IMR-90 (cell line): ENCODE results near the gene SHC4. TPM values are rescaled to one million over a fixed set of nuclear protein-coding genes. Genes with fewer than 3 reads are reported as not detected.
A peak's percentile ranks its signal among the peaks of the same experiment; 100 is the strongest.

Source experiments
- ATAC-seq: fragments of 200-7000 bp; cut with Tn5 transposase; 2 replicates; pipeline ENCODE4 v1.9.1; 2020; ENCODE audit warnings: low read depth, mild to moderate bottlenecking, moderate library complexity
- BruUV-seq: library from RNA; stranded (reverse); fragments of 400-500 nt; replicated peaks from 2 replicates; lab custom pipeline; 2021; lab: Mats Ljungman, UMichigan
- CTCF ChIA-PET: fragments of 300-600 bp; formaldehyde crosslinking; extraction: SDS; loops from one replicate; lab custom pipeline; 2021; ENCODE audit warnings: antibody characterized with exemption; lab: Yijun Ruan, JAX
- POLR2A ChIA-PET: fragments of 300-600 bp; sonication (Branson Sonifier 250); formaldehyde crosslinking; loops from one replicate; lab custom pipeline; 2022; ENCODE audit warnings: antibody characterized with exemption; ENCODE audit not compliant: unreplicated experiment; lab: Charles Lee
- DNase-seq: peaks from one replicate; pipeline ENCODE4 v3.0.0; 2013
- H2AFZ ChIP-seq: replicated peaks from 2 replicates; pipeline ENCODE3; 2013; ENCODE audit warnings: low read length, mild to moderate bottlenecking; ENCODE audit not compliant: poor library complexity
- H2AK5ac ChIP-seq: 2 replicates; pipeline ENCODE4 v1.6.1; 2013; ENCODE audit warnings: low read depth, low read length, inconsistent platforms
- H2AK9ac ChIP-seq: replicated peaks from 2 replicates; pipeline ENCODE3; 2013; ENCODE audit warnings: mild to moderate bottlenecking, low read depth, low read length, moderate library complexity; ENCODE audit not compliant: poor library complexity
- H2BK120ac ChIP-seq: 2 replicates; pipeline ENCODE4 v1.6.1; 2013; ENCODE audit warnings: low read depth, low read length, inconsistent platforms
- H2BK15ac ChIP-seq: 3 replicates; pipeline ENCODE4 v1.6.1; 2013; ENCODE audit warnings: low read depth, low read length, inconsistent platforms
- H2BK20ac ChIP-seq: 2 replicates; pipeline ENCODE4 v1.6.1; 2013; ENCODE audit warnings: low read depth, mild to moderate bottlenecking, inconsistent platforms, low read length, moderate library complexity
- H2BK5ac ChIP-seq: 2 replicates; pipeline ENCODE4 v1.6.1; 2013; ENCODE audit warnings: mild to moderate bottlenecking, low read depth, low read length, inconsistent platforms; ENCODE audit not compliant: poor library complexity, severe bottlenecking
- H3K14ac ChIP-seq: replicated peaks from 2 replicates; pipeline ENCODE4 v1.6.1; 2013; ENCODE audit warnings: low read depth, low read length, inconsistent platforms
- H3K18ac ChIP-seq: 2 replicates; pipeline ENCODE4 v1.6.1; 2013; ENCODE audit warnings: low read depth, low read length, control low read depth
- H3K23ac ChIP-seq: 2 replicates; pipeline ENCODE4 v1.6.1; 2013; ENCODE audit warnings: low read depth, low read length, inconsistent platforms
- H3K27ac ChIP-seq: 2 replicates; pipeline ENCODE4 v1.5.1; 2013; ENCODE audit warnings: mild to moderate bottlenecking, control low read depth, low read length; ENCODE audit not compliant: insufficient read depth
- H3K27me3 ChIP-seq: 2 replicates; pipeline ENCODE4 v1.6.1; 2013; ENCODE audit warnings: low read length; ENCODE audit not compliant: control insufficient read depth, insufficient read depth
- H3K36me3 ChIP-seq: 2 replicates; pipeline ENCODE4 v1.6.1; 2013; ENCODE audit warnings: low read length, mixed read lengths; ENCODE audit not compliant: control insufficient read depth, insufficient read depth
- H3K4ac ChIP-seq: 2 replicates; pipeline ENCODE4 v1.6.1; 2013; ENCODE audit warnings: low read depth, low read length, inconsistent platforms
- H3K4me1 ChIP-seq: 2 replicates; pipeline ENCODE4 v1.6.1; 2013; ENCODE audit warnings: low read length, mixed read lengths; ENCODE audit not compliant: control insufficient read depth, insufficient read depth
- H3K4me2 ChIP-seq: 2 replicates; pipeline ENCODE4 v1.6.1; 2013; ENCODE audit warnings: low read depth, mild to moderate bottlenecking, control low read depth, low read length, moderate library complexity
- H3K4me3 ChIP-seq: 2 replicates; pipeline ENCODE4 v1.5.1; 2013; ENCODE audit warnings: low read depth, mild to moderate bottlenecking, control low read depth, low read length, moderate library complexity; ENCODE audit not compliant: insufficient read depth
- H3K56ac ChIP-seq: 2 replicates; pipeline ENCODE4 v1.6.1; 2013; ENCODE audit warnings: low read length, inconsistent platforms; ENCODE audit not compliant: insufficient read depth; ENCODE audit errors: extremely low read depth
- H3K79me1 ChIP-seq, 2 experiments: 2 replicates each; pipeline ENCODE4 v1.6.1; 2013; ENCODE audit warnings: low read length in 2 of 2, inconsistent platforms in 1 of 2, low read depth in 1 of 2
- H3K9ac ChIP-seq: 2 replicates; pipeline ENCODE4 v1.6.1; 2013; ENCODE audit warnings: low read depth, low read length, control low read depth
- H3K9me1 ChIP-seq: 2 replicates; pipeline ENCODE4 v1.6.1; 2013; ENCODE audit warnings: low read length, inconsistent platforms; ENCODE audit not compliant: insufficient read depth
- H3K9me3 ChIP-seq: 2 replicates; pipeline ENCODE4 v1.6.1; 2013; ENCODE audit warnings: low read length; ENCODE audit not compliant: control insufficient read depth, insufficient read depth
- H4K20me1 ChIP-seq: 2 replicates; pipeline ENCODE4 v1.6.1; 2013; ENCODE audit warnings: low read length, inconsistent platforms; ENCODE audit not compliant: insufficient read depth
- H4K5ac ChIP-seq: 2 replicates; pipeline ENCODE4 v1.6.1; 2013; ENCODE audit warnings: mild to moderate bottlenecking, low read depth, low read length, control low read depth
- H4K8ac ChIP-seq, 2 experiments: 2 replicates each; pipeline ENCODE4 v1.6.1; 2013; ENCODE audit warnings: low read depth in 2 of 2, low read length in 2 of 2, control low read depth in 1 of 2, inconsistent platforms in 1 of 2
- H4K91ac ChIP-seq: 2 replicates; pipeline ENCODE4 v1.6.1; 2013; ENCODE audit warnings: low read depth, low read length, inconsistent platforms; ENCODE audit not compliant: insufficient read depth
- CEBPB ChIP-seq: IDR thresholded peaks from 2 replicates; pipeline ENCODE4 v1.6.1; 2012; ENCODE audit warnings: low read depth, low read length, improper control_type of control experiment
- FOS ChIP-seq: fragments of 150-350 bp; IDR thresholded peaks from 2 replicates; pipeline ENCODE4 v1.6.1; 2016; ENCODE audit warnings: low read depth, low read length
- MAFK ChIP-seq: IDR thresholded peaks from 2 replicates; pipeline ENCODE4 v1.6.1; 2012; ENCODE audit warnings: low read depth, low read length, improper control_type of control experiment
- MAZ ChIP-seq: IDR thresholded peaks from 2 replicates; pipeline ENCODE4 v1.6.1; 2012; ENCODE audit warnings: low read depth, mild to moderate bottlenecking, low read length, improper control_type of control experiment, moderate library complexity, borderline replicate concordance
- MXI1 ChIP-seq: IDR thresholded peaks from 2 replicates; pipeline ENCODE4 v1.6.1; 2012; ENCODE audit warnings: low read depth, mild to moderate bottlenecking, low read length, moderate library complexity, borderline replicate concordance
- NFE2L2 ChIP-seq: fragments of 150-350 bp; IDR thresholded peaks from 2 replicates; pipeline ENCODE4 v1.6.1; 2016; ENCODE audit warnings: low read depth, mild to moderate bottlenecking, low read length
- POLR2A ChIP-seq: IDR thresholded peaks from 2 replicates; pipeline ENCODE4 v1.6.1; 2012; ENCODE audit warnings: mild to moderate bottlenecking, low read depth, low read length
- USF2 ChIP-seq: fragments of 150-350 bp; IDR thresholded peaks from 2 replicates; pipeline ENCODE4 v1.6.1; 2017; ENCODE audit warnings: mild to moderate bottlenecking, antibody characterized with exemption, low read length, low read depth
- WGBS, 2 experiments: methylation state at CpG; one replicate each; pipeline versions ENCODE4 v1.1.5 to v1.1.7; 2013; ENCODE audit warnings: missing lambda C conversion rate in 2 of 2; ENCODE audit not compliant: insufficient read length in 1 of 2; ENCODE audit errors: extremely low coverage in 2 of 2; 5-methylcytosine and 5-hydroxymethylcytosine counted together
- dilution Hi-C: fragments of 300-500 bp; cut with HindIII; formaldehyde crosslinking; loops from one replicate; pipeline ENCODE4 v1.14.3; 2018; ENCODE audit warnings: low sequenced_read_pairs; ENCODE audit not compliant: unreplicated experiment
- in situ Hi-C: fragments of 300-500 bp; cut with MboI; formaldehyde crosslinking; loops from 3 replicates; pipeline ENCODE4 v1.14.3; 2019; ENCODE audit warnings: low sequenced_read_pairs, inconsistent platforms, mixed read lengths
- intact Hi-C: fragments of 100-400 bp; cut with micrococcal nuclease; formaldehyde crosslinking; loops from 2 replicates; pipeline ENCODE4 v1.10.0; 2022
- polyA plus RNA-seq, 3 experiments: library from polyadenylated mRNA; depleted of rRNA; stranded (reverse); fragments of >200 nt; gene quantifications; 2 replicates each; pipeline ENCODE4 v1.2.3, GENCODE V29; 2012; ENCODE audit warnings: low replicate concordance in 1 of 3
- total RNA-seq: library from RNA; depleted of rRNA; stranded (reverse); fragments of >200 nt; gene quantifications from 2 replicates; pipeline ENCODE4 v1.2.3, GENCODE V29; 2012

The SHC4 gene
- total and polyA plus RNA-seq, 2 of the 4 experiments (the other 2 are of a cell fraction), result 0.91 to 2.7 TPM

- DNase-seq (peak; percentile 100), ATAC-seq (peak; percentile 40)
- POLR2A ChIA-PET, result no interaction called here
- H4K91ac ChIP-seq, result 0 out of 2 replicates have a peak overlapping the region, but pooled peaks have one; percentile 34
- no peak overlapping the region; the same call in 1 of the 2 replicates for H4K5ac ChIP-seq
- H3K23ac ChIP-seq, result peak overlapping the region; percentile 71; the same call in 1 of the 2 replicates
- no peaks in the 10 kb centered on the region for H3K9me3 ChIP-seq
- H3K4me2 ChIP-seq, result peak overlapping the region; percentile 70; the same call in 1 of the 2 replicates
- H3K4me1 ChIP-seq, result peaks cover 24% of the 10 kb centered on the region
- peak overlapping the region; percentile 71 for H3K4ac ChIP-seq
- in situ Hi-C loops (no loop called here), intact Hi-C loops (no loop called here), dilution Hi-C loops (no loop called here)
- H2AK5ac ChIP-seq, result peak overlapping the region; percentile 72; the same call in 1 of the 2 replicates
- no peaks in the 10 kb centered on the region for H4K20me1 ChIP-seq
- H2AK9ac ChIP-seq, result no peak overlapping the region
- H3K9me1 ChIP-seq, result peaks cover 21% of the 10 kb centered on the region
- H3K27ac ChIP-seq, result peak overlapping the region; percentile 7; the same call in 1 of the 2 replicates
- no peak overlapping the region for H3K4me3 ChIP-seq
- H4K8ac ChIP-seq, result peak overlapping the region in 1 of 2 experiments; percentile 27; a peak in 1 of 4 replicates
- peak overlapping the region; percentile 75 for H2BK5ac ChIP-seq
- no peak overlapping the region for H2AFZ ChIP-seq
- CTCF ChIA-PET, result interaction anchor here (1.1 to 1.9 kb wide), 2 partner anchors 13 to 24 kb away, joined by 3 to 4 read pairs; partner anchors contain the start of gene SHC4
- peak overlapping the region; percentile 25 for H3K14ac ChIP-seq
- peak overlapping the region; percentile 93 for H2BK120ac ChIP-seq
- H3K27me3 ChIP-seq, result no peaks in the 10 kb centered on the region
- 0 out of 2 replicates have a peak overlapping the region, but pooled peaks have one; percentile 55 for H3K56ac ChIP-seq
- H2BK20ac ChIP-seq, result peak overlapping the region; percentile 85
- peak overlapping the region; percentile 10; the same call in 1 of the 2 replicates for H3K18ac ChIP-seq
- peak overlapping the region; percentile 71; the same call in 1 of the 3 replicates for H2BK15ac ChIP-seq
- H3K36me3 ChIP-seq, result no peaks in the 10 kb centered on the region
- TF ChIP-seq FOS, result peak; percentile 89
- TF ChIP-seq USF2, result peak; percentile 82
- peak; percentile 15; the same call in 1 of the 2 replicates for TF ChIP-seq NFE2L2
- TF ChIP-seq CEBPB, result peak; percentile 56
- no peak for TF ChIP-seq MAZ
- no peak for TF ChIP-seq POLR2A
- TF ChIP-seq MXI1, result peak; percentile 34; the same call in 1 of the 2 replicates
- peak; percentile 64 for TF ChIP-seq MAFK
- 60% methylated on average over 1 of the region's 6 CpGs; no CpG with 5 or more reads in 1 of the 2 experiments for WGBS, 2 experiments
- no peak overlapping the region for H3K9ac ChIP-seq
- no TSS peak for BruUV-seq
- H3K79me1 ChIP-seq, result peaks cover 12 to 40% of the 10 kb centered on the region in 2 experiments
These were observed 23.2 kb downstream of the SHC4 start for GRCh38 chr15:48940508-48940907.
